ENCODE results near the gene UBLCP1. TPM values are rescaled to one million over a fixed set of nuclear protein-coding genes. Genes with fewer than 3 reads are reported as not detected.

The UBLCP1 gene
- total RNA-seq, 1 experiment from 2014 or later = 23.0 TPM

Other genes starting within 250 kb of the UBLCP1 start
- not detected in 2 replicates for gene EBF1, start 163.4 kb upstream of the UBLCP1 start, total RNA-seq (2022)
- 28.3 and 38.7 TPM in 2 replicates for gene RNF145, start 53.7 kb upstream of the UBLCP1 start, total RNA-seq (2022)
- gene IL12B, start 67.2 kb downstream of the UBLCP1 start, total RNA-seq (2022) = not detected in 2 replicates

Measured in Caco-2 (cell line).